OCI-LY3 (cell line): Measurements from ENCODE around the gene SLCO1B1.

ENCODE experiments used
- H2AFZ ChIP-seq: fragments of 200-600, 300-600 bp; shearing (Covaris generic); 2 replicates; pipeline ENCODE4 v1.6.0; 2014; ENCODE audit warnings: antibody characterized with exemption, low read depth, low read length
- H3K27ac ChIP-seq: fragments of 200-600, 300-600 bp; sonication (generic); 2 replicates; pipeline ENCODE4 v1.5.1; 2014; ENCODE audit warnings: mild to moderate bottlenecking, low read length, moderate library complexity, mixed read lengths
- H3K27me3 ChIP-seq: fragments of 200-600, 300-600 bp; sonication (generic); 2 replicates; pipeline ENCODE4 v1.6.1; 2014; ENCODE audit warnings: low read depth, low read length, mixed read lengths
- H3K36me3 ChIP-seq: fragments of 200-600, 300-600 bp; sonication (generic); replicated peaks from 2 replicates; pipeline ENCODE3; 2014; ENCODE audit warnings: low read depth, low read length, mixed read lengths
- H3K4me1 ChIP-seq: fragments of 300-600, 200-600 bp; sonication (generic); 2 replicates; pipeline ENCODE4 v1.6.1; 2014; ENCODE audit warnings: low read length, mixed read lengths
- H3K4me2 ChIP-seq: fragments of 200-600, 300-600 bp; sonication (generic); 2 replicates; pipeline ENCODE4 v1.6.1; 2014; ENCODE audit warnings: low read length, mixed read lengths
- H3K4me3 ChIP-seq: fragments of 300-600, 200-600 bp; sonication (generic); 2 replicates; pipeline ENCODE4 v1.5.1; 2014; ENCODE audit warnings: antibody characterized with exemption, mild to moderate bottlenecking, low read length, moderate library complexity
- H3K79me2 ChIP-seq: fragments of 300-600, 200-600 bp; shearing (Covaris generic); 2 replicates; pipeline ENCODE4 v1.6.1; 2014; ENCODE audit warnings: mild to moderate bottlenecking, low read length, mixed read lengths
- H3K9ac ChIP-seq: fragments of 300-600, 200-600 bp; shearing (Covaris generic); 2 replicates; pipeline ENCODE4 v1.6.0; 2014; ENCODE audit warnings: mild to moderate bottlenecking, low read length, moderate library complexity
- H3K9me3 ChIP-seq: fragments of 200-600, 300-600 bp; shearing (Covaris generic); 2 replicates; pipeline ENCODE4 v1.6.1; 2014; ENCODE audit warnings: low read length, mixed read lengths; ENCODE audit not compliant: insufficient read depth
- H4K20me1 ChIP-seq: fragments of 200-600, 300-600 bp; sonication (generic); 2 replicates; pipeline ENCODE4 v1.6.1; 2016; ENCODE audit warnings: low read length, mixed read lengths; ENCODE audit not compliant: insufficient read depth
- EZH2phosphoT487 ChIP-seq: fragments of 200-600 bp; shearing (Covaris generic); IDR thresholded peaks from 2 replicates; pipeline ENCODE4 v1.6.1; 2018; ENCODE audit warnings: antibody characterized with exemption, mixed run types, low read depth
- TF ChIP-seq, protein P1 (sequence below): fragments of 200-600, 300-600 bp; sonication (generic); IDR thresholded peaks from 2 replicates; pipeline ENCODE4 v1.5.1; 2014; ENCODE audit warnings: antibody characterized with exemption, low read length, low read depth

SLCO1B1 gene

DNA sequence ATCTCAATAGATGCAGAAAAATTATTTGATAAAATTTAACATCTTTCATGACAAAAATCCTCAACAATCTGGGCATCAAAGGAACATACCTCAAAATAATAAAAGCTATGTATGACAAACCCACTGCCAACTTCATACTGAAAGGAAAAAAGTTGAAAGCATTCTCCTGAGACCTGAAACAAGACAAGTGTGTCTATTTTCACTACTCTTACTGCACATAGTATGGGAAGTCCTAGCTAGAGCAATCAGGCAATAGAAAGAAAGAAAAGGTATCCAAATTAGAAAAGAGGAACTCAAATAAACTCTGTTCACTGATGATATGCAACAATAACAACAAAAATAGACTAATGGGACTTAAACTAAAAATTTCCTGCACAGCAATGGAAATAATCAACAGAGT lies 90.1 kb downstream of the SLCO1B1 start:
- H3K4me3 ChIP-seq: no peak overlapping the region
- H3K27me3 ChIP-seq: no peaks in the 10 kb centered on the region
- no peaks in the 10 kb centered on the region for H4K20me1 ChIP-seq
- no peak overlapping the region for H3K27ac ChIP-seq
- H3K4me2 ChIP-seq: peak overlapping the region; percentile 26; the same call in 1 of the 2 replicates
- H3K4me1 ChIP-seq: peaks cover 11% of the 10 kb centered on the region
- no peaks in the 10 kb centered on the region for H3K79me2 ChIP-seq
- no peak for TF ChIP-seq EZH2phosphoT487
- TF ChIP-seq, protein P1, sequence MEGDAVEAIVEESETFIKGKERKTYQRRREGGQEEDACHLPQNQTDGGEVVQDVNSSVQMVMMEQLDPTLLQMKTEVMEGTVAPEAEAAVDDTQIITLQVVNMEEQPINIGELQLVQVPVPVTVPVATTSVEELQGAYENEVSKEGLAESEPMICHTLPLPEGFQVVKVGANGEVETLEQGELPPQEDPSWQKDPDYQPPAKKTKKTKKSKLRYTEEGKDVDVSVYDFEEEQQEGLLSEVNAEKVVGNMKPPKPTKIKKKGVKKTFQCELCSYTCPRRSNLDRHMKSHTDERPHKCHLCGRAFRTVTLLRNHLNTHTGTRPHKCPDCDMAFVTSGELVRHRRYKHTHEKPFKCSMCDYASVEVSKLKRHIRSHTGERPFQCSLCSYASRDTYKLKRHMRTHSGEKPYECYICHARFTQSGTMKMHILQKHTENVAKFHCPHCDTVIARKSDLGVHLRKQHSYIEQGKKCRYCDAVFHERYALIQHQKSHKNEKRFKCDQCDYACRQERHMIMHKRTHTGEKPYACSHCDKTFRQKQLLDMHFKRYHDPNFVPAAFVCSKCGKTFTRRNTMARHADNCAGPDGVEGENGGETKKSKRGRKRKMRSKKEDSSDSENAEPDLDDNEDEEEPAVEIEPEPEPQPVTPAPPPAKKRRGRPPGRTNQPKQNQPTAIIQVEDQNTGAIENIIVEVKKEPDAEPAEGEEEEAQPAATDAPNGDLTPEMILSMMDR: no peak
- H3K9me3 ChIP-seq: no peaks in the 10 kb centered on the region
- H3K36me3 ChIP-seq: no peaks in the 10 kb centered on the region
- H3K9ac ChIP-seq: no peak overlapping the region
- no peak overlapping the region for H2AFZ ChIP-seq

DNA sequence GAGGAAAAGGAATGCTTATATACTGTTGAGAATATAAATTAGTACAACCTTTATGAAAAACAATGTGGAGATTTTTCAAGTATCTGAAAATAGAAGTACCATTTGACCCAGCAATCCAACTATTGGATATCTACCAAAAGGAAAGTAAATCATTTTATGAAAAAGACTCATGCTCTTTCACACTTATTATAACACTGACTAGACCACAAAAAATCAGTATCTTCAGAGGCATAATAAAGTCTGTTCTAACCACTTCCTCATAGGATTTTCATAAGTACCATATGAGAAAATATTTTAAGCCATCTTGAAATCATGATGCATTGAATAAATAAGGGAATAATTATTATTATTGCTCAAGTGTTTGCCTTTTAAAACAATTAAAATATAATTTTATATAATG lies 90.8 kb downstream of the SLCO1B1 start:
- no peak overlapping the region for H3K27ac ChIP-seq
- no peak overlapping the region for H2AFZ ChIP-seq
- no peak overlapping the region for H3K9ac ChIP-seq
- H3K36me3 ChIP-seq: no peaks in the 10 kb centered on the region
- H4K20me1 ChIP-seq: no peaks in the 10 kb centered on the region
- peaks cover 11% of the 10 kb centered on the region for H3K4me1 ChIP-seq
- H3K27me3 ChIP-seq: no peaks in the 10 kb centered on the region
- no peaks in the 10 kb centered on the region for H3K9me3 ChIP-seq
- peak overlapping the region; percentile 26 for H3K4me2 ChIP-seq
- H3K79me2 ChIP-seq: no peaks in the 10 kb centered on the region
- TF ChIP-seq, protein P1: no peak
- no peak for TF ChIP-seq EZH2phosphoT487
- no peak overlapping the region for H3K4me3 ChIP-seq

DNA sequence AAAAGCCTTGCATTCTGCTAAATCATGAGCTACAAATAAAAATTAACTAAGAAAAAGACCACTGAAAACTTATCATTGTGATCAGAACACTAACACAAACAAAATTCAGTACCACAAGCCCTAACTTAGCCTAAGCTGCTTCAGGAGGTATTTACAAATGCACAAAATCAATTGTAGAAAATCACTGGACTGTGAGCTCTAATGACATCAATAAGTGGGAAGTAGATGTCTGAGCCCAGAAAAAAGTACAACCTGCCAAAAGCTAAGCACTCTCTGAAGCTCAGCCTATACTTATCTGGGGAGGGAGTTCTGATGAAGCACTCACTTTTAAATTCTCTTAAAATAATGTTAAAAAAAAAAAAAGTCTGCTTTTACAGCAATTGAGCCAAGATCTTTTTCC lies 92.9 kb downstream of the SLCO1B1 start:
- Histone ChIP-seq H3K79me2 (no peaks in the 10 kb centered on the region), H3K9ac (no peak overlapping the region), H2AFZ (no peak overlapping the region), H3K27ac (no peak overlapping the region), H4K20me1 (no peaks in the 10 kb centered on the region), H3K4me1 (peaks cover 11% of the 10 kb centered on the region), H3K4me3 (no peak overlapping the region), H3K9me3 (no peaks in the 10 kb centered on the region), H3K27me3 (no peaks in the 10 kb centered on the region), H3K4me2 (no peak overlapping the region), H3K36me3 (no peaks in the 10 kb centered on the region)
- TF ChIP-seq, protein P1: no peak
- TF ChIP-seq EZH2phosphoT487: no peak

DNA sequence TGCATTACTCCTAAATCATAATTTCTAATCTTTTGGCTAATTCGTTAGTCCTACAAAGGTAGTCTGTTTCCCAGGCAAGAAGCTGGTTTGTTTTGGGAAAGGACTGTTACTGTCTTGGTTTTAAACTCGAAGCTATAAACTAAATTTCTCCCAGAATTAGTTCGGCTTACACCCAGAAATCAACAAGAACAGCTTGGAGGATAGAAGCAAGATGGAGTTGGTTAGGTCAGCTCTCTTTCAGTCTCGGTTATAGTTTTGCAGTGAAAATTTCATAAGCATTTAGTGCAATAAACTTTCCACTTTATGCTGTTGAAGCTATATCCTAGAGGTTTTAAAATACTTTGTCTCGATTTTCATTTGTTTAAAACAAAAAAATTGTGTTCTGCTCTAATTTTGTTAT lies 103.4 kb downstream of the SLCO1B1 start:
- H3K36me3 ChIP-seq: no peaks in the 10 kb centered on the region
- no peak overlapping the region for H3K9ac ChIP-seq
- no peak for TF ChIP-seq EZH2phosphoT487
- TF ChIP-seq, protein P1: no peak
- H3K4me1 ChIP-seq: peaks cover 4% of the 10 kb centered on the region; the same call in 1 of the 2 replicates
- H3K27me3 ChIP-seq: no peaks in the 10 kb centered on the region
- no peaks in the 10 kb centered on the region for H4K20me1 ChIP-seq
- H3K4me3 ChIP-seq: no peak overlapping the region
- H3K79me2 ChIP-seq: no peaks in the 10 kb centered on the region
- no peak overlapping the region for H3K4me2 ChIP-seq
- no peaks in the 10 kb centered on the region for H3K9me3 ChIP-seq
- H2AFZ ChIP-seq: no peak overlapping the region
- H3K27ac ChIP-seq: no peak overlapping the region
